B cell (primary cell): ENCODE data around the gene SLC7A5. TPM values are rescaled to one million over a fixed set of nuclear protein-coding genes. Genes with fewer than 3 reads are reported as not detected.

ENCODE experiments used
- ATAC-seq: fragments of 200-7000 bp; cut with Tn5 transposase; one replicate; pipeline ENCODE4 v1.10.0; 2021; ENCODE audit warnings: low read depth, mild to moderate bottlenecking, moderate number of reproducible peaks, moderate library complexity
- CTCF ChIA-PET: fragments of 350-600 bp; sonication (Branson Sonifier 250); formaldehyde crosslinking; loops from one replicate; lab custom pipeline; 2021; ENCODE audit warnings: antibody characterized with exemption, inconsistent platforms; lab: Charles Lee
- POLR2A ChIA-PET: fragments of 350-600 bp; sonication (Branson Sonifier 250); formaldehyde crosslinking; loops from one replicate; lab custom pipeline; 2021; ENCODE audit warnings: antibody characterized with exemption; lab: Charles Lee
- DNase-seq: peaks from one replicate; pipeline ENCODE4 v3.0.0; 2013
- H2AFZ ChIP-seq: 2 replicates; pipeline ENCODE4 v1.6.1; 2012; ENCODE audit warnings: mild to moderate bottlenecking, low read depth, low read length; ENCODE audit not compliant: insufficient read depth, poor library complexity, severe bottlenecking
- H3K27ac ChIP-seq, 2 donors: 1 replicate in 1 of 2; 2 replicates in 1 of 2; pipeline ENCODE4 v1.5.1; 2012 to 2013; ENCODE audit warnings: low read length in 2 of 2, mild to moderate bottlenecking in 2 of 2, moderate library complexity in 1 of 2
- H3K27me3 ChIP-seq, 4 experiments: fragments of 200-600 bp in 1 of 4; sonication (generic) in 1 of 4; replicated peaks in 1 of 4; 1 replicate in 2 of 4; 2 replicates in 2 of 4; pipeline versions ENCODE4 v1.6.1 to v1.7.0; 2013 to 2016; ENCODE audit warnings: low read length in 3 of 4, mild to moderate bottlenecking in 2 of 4, mixed read lengths in 1 of 4, moderate library complexity in 1 of 4; ENCODE audit not compliant: insufficient read depth in 4 of 4, control insufficient read depth in 3 of 4; ENCODE audit errors: control extremely low read depth in 1 of 4
- H3K36me3 ChIP-seq, 2 experiments: replicated peaks in 1 of 2; 1 replicate in 1 of 2; 2 replicates in 1 of 2; pipeline versions ENCODE4 v1.6.1 to v1.7.1; 2013; ENCODE audit warnings: low read length in 1 of 2; ENCODE audit not compliant: insufficient read depth in 2 of 2, control insufficient read depth in 1 of 2; ENCODE audit errors: control extremely low read depth in 1 of 2, extremely low read depth in 1 of 2
- H3K4me1 ChIP-seq, 2 donors: fragments of 200-600 bp in 1 of 2; sonication (generic) in 1 of 2; 1 replicate in 1 of 2; 2 replicates in 1 of 2; pipeline versions ENCODE4 v1.5.1 to v1.6.1; 2013 to 2017; ENCODE audit warnings: low read length in 2 of 2; ENCODE audit not compliant: control insufficient read depth in 2 of 2, insufficient read depth in 2 of 2
- H3K4me2 ChIP-seq: replicated peaks from 2 replicates; pipeline ENCODE3; 2012; ENCODE audit warnings: mild to moderate bottlenecking, low read depth, low read length; ENCODE audit not compliant: poor library complexity, severe bottlenecking
- H3K4me3 ChIP-seq, 5 experiments: fragments of 200-600 bp in 1 of 5; sonication (generic) in 1 of 5; 1 replicate in 3 of 5; 2 replicates in 2 of 5; pipeline versions ENCODE4 v1.5.1 to v1.7.0; 2011 to 2016; ENCODE audit warnings: low read length in 4 of 5, mild to moderate bottlenecking in 4 of 5, low read depth in 2 of 5, control low read depth in 1 of 5, moderate library complexity in 1 of 5; ENCODE audit not compliant: insufficient read depth in 1 of 5; ENCODE audit errors: control extremely low read depth in 1 of 5, extremely low read depth in 1 of 5
- H3K79me2 ChIP-seq: fragments of 200-600 bp; sonication (generic); one replicate; pipeline ENCODE4 v1.6.0; 2016; ENCODE audit warnings: low read length; ENCODE audit not compliant: control insufficient read depth, insufficient read depth
- H3K9ac ChIP-seq: fragments of 200-600 bp; sonication (generic); 2 replicates; pipeline ENCODE4 v1.6.1; 2017; ENCODE audit warnings: mild to moderate bottlenecking, low read length, moderate library complexity
- H3K9me3 ChIP-seq, 3 donors: one replicate each; pipeline versions ENCODE4 v1.6.1 to v1.7.1; 2013; ENCODE audit warnings: low read length in 2 of 3; ENCODE audit not compliant: control insufficient read depth in 2 of 3, insufficient read depth in 1 of 3; ENCODE audit errors: control extremely low read depth in 1 of 3
- H4K20me1 ChIP-seq: 2 replicates; pipeline ENCODE4 v1.6.0; 2012; ENCODE audit warnings: mild to moderate bottlenecking, low read length; ENCODE audit not compliant: insufficient read depth, control insufficient read depth, poor library complexity, severe bottlenecking
- H3K27ac Mint-ChIP-seq: one replicate; pipeline ENCODE4 v1.8.0; 2021; ENCODE audit warnings: mixed read lengths
- H3K27me3 Mint-ChIP-seq: one replicate; pipeline ENCODE4 v1.8.0; 2021; ENCODE audit warnings: mixed read lengths
- H3K4me1 Mint-ChIP-seq: one replicate; pipeline ENCODE4 v1.8.0; 2021; ENCODE audit warnings: mixed read lengths
- H3K4me3 Mint-ChIP-seq: one replicate; pipeline ENCODE4 v1.8.0; 2021; ENCODE audit warnings: mixed read lengths
- H3K9me3 Mint-ChIP-seq: one replicate; pipeline ENCODE4 v1.8.0; 2022; ENCODE audit warnings: mixed read lengths; ENCODE audit not compliant: insufficient read depth
- EZH2 ChIP-seq: IDR thresholded peaks from 2 replicates; pipeline ENCODE4 v1.6.1; 2012; ENCODE audit warnings: borderline replicate concordance, low read depth, mild to moderate bottlenecking, moderate library complexity, low read length; ENCODE audit not compliant: insufficient read depth, poor library complexity, severe bottlenecking
- WGBS: methylation state at CpG from one replicate; pipeline ENCODE4 v1.1.5; 2013; ENCODE audit warnings: missing lambda C conversion rate; ENCODE audit not compliant: insufficient coverage; 5-methylcytosine and 5-hydroxymethylcytosine counted together
- intact Hi-C: fragments of 100-400 bp; cut with micrococcal nuclease; formaldehyde crosslinking; loops from one replicate; pipeline ENCODE4 v1.10.0; 2022
- polyA plus RNA-seq: library from polyadenylated mRNA; depleted of rRNA; stranded (reverse); fragments of >200 nt; gene quantifications from 2 replicates; pipeline ENCODE4 v1.2.3, GENCODE V29; 2012
- total RNA-seq, 2 donors: library from RNA; stranded (reverse); fragments of 120-200 nt in 1 of 2; gene quantifications; 1 replicate in 1 of 2; 2 replicates in 1 of 2; pipeline versions ENCODE4 v1.2.3 to v1.2.4, GENCODE V29; 2013 to 2022
- TF ChIP-seq, protein P1 (sequence below): fragments of 200-600 bp; IDR thresholded peaks from one replicate; pipeline ENCODE4 v1.8.0; 2022; ENCODE audit warnings: antibody characterized with exemption, mild to moderate bottlenecking

The SLC7A5 gene
- total and polyA plus RNA-seq, 2 donors (not counting 1 experiment from before 2014, with no cell fraction given): 2.5 to 20.9 TPM

DNA sequence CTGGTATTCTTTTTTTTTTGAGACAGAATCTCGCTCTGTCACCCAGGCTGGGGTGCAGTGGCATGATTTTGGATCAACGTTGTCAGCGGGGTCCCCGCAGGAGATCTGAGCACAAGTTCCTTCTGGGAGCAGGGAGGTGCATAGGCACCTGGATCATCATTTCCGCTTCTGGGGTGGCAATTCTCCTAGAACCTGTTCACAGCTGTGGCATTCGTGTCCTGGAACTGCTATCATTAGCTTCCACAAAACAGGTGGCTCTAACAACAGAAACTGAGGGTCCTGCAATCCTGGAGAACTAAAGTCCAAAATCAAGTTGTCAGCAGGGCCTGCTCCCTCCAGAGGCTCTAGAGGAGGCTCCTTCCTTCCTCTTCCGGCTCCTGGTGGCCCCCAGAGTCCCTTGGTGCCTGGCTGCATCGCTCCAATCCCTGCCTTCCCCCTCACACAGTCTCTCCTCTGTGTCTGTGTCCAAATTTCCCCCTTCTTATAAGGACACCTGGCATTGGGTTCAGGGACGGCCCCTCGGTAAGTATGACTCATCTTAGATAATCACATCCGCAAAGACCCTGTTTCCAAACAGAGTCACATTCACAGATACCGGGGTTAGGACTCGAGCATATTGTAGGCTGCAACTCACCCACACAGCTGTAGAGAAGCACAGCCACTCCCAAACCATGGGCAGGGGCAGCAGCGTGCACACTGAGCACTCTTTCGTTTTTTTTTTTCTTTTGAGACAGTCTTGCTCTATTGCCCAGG, 60.0 kb downstream of the SLC7A5 start:
- peak overlapping the region; percentile 95 for H3K27ac Mint-ChIP-seq
- ATAC-seq: peak; percentile 62
- CTCF ChIA-PET: interaction anchor here (0.8 to 12.6 kb wide), 7 partner anchors 15 to 62 kb away, joined by 3 to 154 read pairs (median 11); partner anchors contain the start of gene SLC7A5
- WGBS: 20% methylated on average over 15 of the region's 15 CpGs
- H3K27ac ChIP-seq: peak overlapping the region; percentile 83 to 88
- H4K20me1 ChIP-seq: peaks cover 7% of the 10 kb centered on the region
- TF ChIP-seq, protein P1, sequence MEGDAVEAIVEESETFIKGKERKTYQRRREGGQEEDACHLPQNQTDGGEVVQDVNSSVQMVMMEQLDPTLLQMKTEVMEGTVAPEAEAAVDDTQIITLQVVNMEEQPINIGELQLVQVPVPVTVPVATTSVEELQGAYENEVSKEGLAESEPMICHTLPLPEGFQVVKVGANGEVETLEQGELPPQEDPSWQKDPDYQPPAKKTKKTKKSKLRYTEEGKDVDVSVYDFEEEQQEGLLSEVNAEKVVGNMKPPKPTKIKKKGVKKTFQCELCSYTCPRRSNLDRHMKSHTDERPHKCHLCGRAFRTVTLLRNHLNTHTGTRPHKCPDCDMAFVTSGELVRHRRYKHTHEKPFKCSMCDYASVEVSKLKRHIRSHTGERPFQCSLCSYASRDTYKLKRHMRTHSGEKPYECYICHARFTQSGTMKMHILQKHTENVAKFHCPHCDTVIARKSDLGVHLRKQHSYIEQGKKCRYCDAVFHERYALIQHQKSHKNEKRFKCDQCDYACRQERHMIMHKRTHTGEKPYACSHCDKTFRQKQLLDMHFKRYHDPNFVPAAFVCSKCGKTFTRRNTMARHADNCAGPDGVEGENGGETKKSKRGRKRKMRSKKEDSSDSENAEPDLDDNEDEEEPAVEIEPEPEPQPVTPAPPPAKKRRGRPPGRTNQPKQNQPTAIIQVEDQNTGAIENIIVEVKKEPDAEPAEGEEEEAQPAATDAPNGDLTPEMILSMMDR: no peak
- TF ChIP-seq EZH2: no peak
- H3K27me3 Mint-ChIP-seq: no peaks in the 10 kb centered on the region
- POLR2A ChIA-PET: interaction anchor here (0.7 to 1.8 kb wide), 12 partner anchors 16 to 901 kb away, joined by 3 to 12 read pairs (median 4); partner anchors contain the start of gene SLC7A5
- H3K9me3 ChIP-seq: peaks cover 0 to 7% (median 0%) of the 10 kb centered on the region in 3 donors
- peak overlapping the region; percentile 88 for H3K4me2 ChIP-seq
- peaks cover 63% of the 10 kb centered on the region for H3K4me1 Mint-ChIP-seq
- H3K9me3 Mint-ChIP-seq: no peaks in the 10 kb centered on the region
- H3K79me2 ChIP-seq: no peaks in the 10 kb centered on the region
- H2AFZ ChIP-seq: no peak overlapping the region
- intact Hi-C loops: no loop called here
- peak overlapping the region; percentile 82 for H3K4me3 Mint-ChIP-seq
- peaks cover 48 to 68% of the 10 kb centered on the region in 2 donors for H3K4me1 ChIP-seq
- no peaks in the 10 kb centered on the region for H3K36me3 ChIP-seq
- no peaks in the 10 kb centered on the region for H3K27me3 ChIP-seq
- no peak overlapping the region for H3K9ac ChIP-seq
- DNase-seq: peak; percentile 73
- no peak overlapping the region for H3K4me3 ChIP-seq

- no peak overlapping the region for H3K27ac ChIP-seq
- Mint-ChIP-seq H3K27me3 (no peaks in the 10 kb centered on the region), H3K4me3 (peak overlapping the region; percentile 44), H3K4me1 (peaks cover 63% of the 10 kb centered on the region), H3K9me3 (no peaks in the 10 kb centered on the region), H3K27ac (peak overlapping the region; percentile 78)
- intact Hi-C loops: no loop called here
- 95% methylated on average over 5 of the region's 6 CpGs for WGBS
- peaks cover 48 to 71% of the 10 kb centered on the region in 2 donors for H3K4me1 ChIP-seq
- DNase-seq (no peak), ATAC-seq (no peak)
- H4K20me1 ChIP-seq: peaks cover 7% of the 10 kb centered on the region
- H3K9ac ChIP-seq: no peak overlapping the region
- H3K9me3 ChIP-seq: peaks cover 0 to 13% (median 0%) of the 10 kb centered on the region in 3 donors
- H3K4me3 ChIP-seq: no peak overlapping the region
- ChIA-PET POLR2A (interaction anchor here (1.0 to 1.8 kb wide), 4 partner anchors 21 to 63 kb away, joined by 3 to 12 read pairs (median 4); no protein-coding TSS in a partner anchor), CTCF (interaction anchor here (1.4 to 12.6 kb wide), 4 partner anchors 27 to 64 kb away, joined by 5 to 154 read pairs (median 16); partner anchors contain the start of gene SLC7A5)
- no peaks in the 10 kb centered on the region for H3K36me3 ChIP-seq
- no peaks in the 10 kb centered on the region for H3K79me2 ChIP-seq
- no peak overlapping the region for H2AFZ ChIP-seq
- no peaks in the 10 kb centered on the region for H3K27me3 ChIP-seq
- TF ChIP-seq, protein P1: no peak
- TF ChIP-seq EZH2: no peak
- no peak overlapping the region for H3K4me2 ChIP-seq
Observed at GRCh38 chr16:87808108-87808507, 61.2 kb downstream of the SLC7A5 start.
